CD8-positive, alpha-beta memory T cell (primary cell): Measurements from ENCODE around the gene CIDEB. TPM values are rescaled to one million over a fixed set of nuclear protein-coding genes. Genes with fewer than 3 reads are reported as not detected.

ENCODE experiments used
- CTCF ChIA-PET: fragments of 350-600 bp; sonication (Branson Sonifier 250); formaldehyde crosslinking; loops from one replicate; lab custom pipeline; 2021; ENCODE audit warnings: antibody characterized with exemption; lab: Charles Lee
- POLR2A ChIA-PET: fragments of 350-600 bp; sonication (Branson Sonifier 250); formaldehyde crosslinking; loops from one replicate; lab custom pipeline; 2021; ENCODE audit warnings: antibody characterized with exemption; lab: Charles Lee
- DNase-seq, 5 donors: peaks; one replicate each; pipeline versions ENCODE4 v3.0.0 to v3.0.0-alpha.2; 2020 to 2022; ENCODE audit warnings: mixed read lengths in 1 of 5
- H3K27ac ChIP-seq: one replicate; pipeline ENCODE4 v1.7.0; 2013; ENCODE audit warnings: low read depth, mild to moderate bottlenecking, low read length, moderate library complexity
- H3K27me3 ChIP-seq: 2 replicates; pipeline ENCODE4 v1.7.0; 2013; ENCODE audit warnings: low read length, mild to moderate bottlenecking; ENCODE audit not compliant: insufficient read depth, poor library complexity, severe bottlenecking
- H3K36me3 ChIP-seq: 2 replicates; pipeline ENCODE4 v1.7.0; 2013; ENCODE audit warnings: mild to moderate bottlenecking, low read length, moderate library complexity; ENCODE audit not compliant: insufficient read depth
- H3K4me1 ChIP-seq: 2 replicates; pipeline ENCODE4 v1.7.0; 2013; ENCODE audit warnings: mild to moderate bottlenecking, low read length, moderate library complexity; ENCODE audit not compliant: insufficient read depth
- H3K4me3 ChIP-seq: 2 replicates; pipeline ENCODE4 v1.7.0; 2013; ENCODE audit warnings: mild to moderate bottlenecking, low read length
- H3K9me3 ChIP-seq: 2 replicates; pipeline ENCODE4 v1.7.0; 2013; ENCODE audit warnings: mild to moderate bottlenecking, low read length
- H3K27ac Mint-ChIP-seq, 8 donors: one replicate each; pipeline ENCODE4 v1.8.0; 2020 to 2021; ENCODE audit warnings: mixed read lengths in 8 of 8, mild to moderate bottlenecking in 6 of 8, inconsistent platforms in 3 of 8, moderate library complexity in 3 of 8
- H3K27me3 Mint-ChIP-seq, 2 donors: one replicate each; pipeline ENCODE4 v1.8.0; 2020 to 2021; ENCODE audit warnings: mixed read lengths in 2 of 2, mild to moderate bottlenecking in 1 of 2, moderate library complexity in 1 of 2
- H3K36me3 Mint-ChIP-seq, 3 donors: one replicate each; pipeline ENCODE4 v1.8.0; 2020 to 2021; ENCODE audit warnings: mixed read lengths in 3 of 3, inconsistent platforms in 1 of 3, mild to moderate bottlenecking in 1 of 3
- H3K4me1 Mint-ChIP-seq, 3 donors: one replicate each; pipeline ENCODE4 v1.8.0; 2020 to 2021; ENCODE audit warnings: mixed read lengths in 3 of 3, inconsistent platforms in 1 of 3, mild to moderate bottlenecking in 1 of 3
- H3K4me3 Mint-ChIP-seq, 7 donors: one replicate each; pipeline ENCODE4 v1.8.0; 2020 to 2021; ENCODE audit warnings: mixed read lengths in 7 of 7, mild to moderate bottlenecking in 6 of 7, moderate library complexity in 4 of 7, inconsistent platforms in 2 of 7
- H3K9me3 Mint-ChIP-seq, 5 donors: one replicate each; pipeline ENCODE4 v1.8.0; 2020 to 2022; ENCODE audit warnings: mixed read lengths in 5 of 5, mild to moderate bottlenecking in 3 of 5, moderate library complexity in 2 of 5, inconsistent platforms in 1 of 5
- polyA plus RNA-seq: library from polyadenylated mRNA; unstranded; fragments of 300-500 nt; fragmentation: Illumina TruSeq; gene quantifications from one replicate; pipeline ENCODE4 v1.2.3, GENCODE V29; 2021
- total RNA-seq, 2 experiments: library from RNA; stranded (reverse); gene quantifications; one replicate each; pipeline ENCODE4 v1.2.3, GENCODE V29; 2021

Gene CIDEB
- total and polyA plus RNA-seq, 3 experiments from 2014 or later, result 12.4 to 27.5 (median 12.7) TPM

DNA sequence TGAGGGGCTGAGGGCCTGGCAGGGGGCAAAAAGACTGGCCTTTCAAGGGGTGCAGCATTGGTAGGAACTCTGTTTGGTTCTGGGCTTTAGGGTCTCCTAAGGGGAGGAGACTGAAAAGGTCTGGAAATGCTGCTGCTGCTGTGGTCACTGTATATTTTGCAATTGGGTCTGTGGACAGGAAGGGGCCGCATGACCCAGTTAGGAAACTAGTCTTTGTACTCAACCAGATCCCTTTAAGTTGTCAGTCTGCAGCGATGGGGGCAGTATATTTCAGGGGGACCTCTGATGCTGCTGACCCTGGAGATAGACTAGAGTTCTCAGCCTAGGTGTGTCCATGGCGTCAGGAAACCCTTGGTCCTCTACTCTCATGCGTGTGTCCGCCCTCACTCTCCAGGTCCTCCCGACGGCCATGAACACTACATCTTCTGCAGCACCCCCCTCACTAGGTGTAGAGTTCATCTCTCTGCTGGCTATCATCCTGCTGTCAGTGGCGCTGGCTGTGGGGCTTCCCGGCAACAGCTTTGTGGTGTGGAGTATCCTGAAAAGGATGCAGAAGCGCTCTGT, 7.5 kb upstream of the CIDEB start:
- Mint-ChIP-seq H3K4me3 (peak overlapping the region in 4 of 7 donors; percentile 61 to 88 (median 76)), H3K27ac (peak overlapping the region in 6 of 8 donors; percentile 51 to 97 (median 90)), H3K36me3 (peaks cover 0 to 2% (median 2%) of the 10 kb centered on the region in 3 donors), H3K9me3 (no peaks in the 10 kb centered on the region), H3K4me1 (peaks cover 47 to 54% (median 51%) of the 10 kb centered on the region in 3 donors), H3K27me3 (peaks cover 2 to 4% of the 10 kb centered on the region in 2 donors)
- no peak overlapping the region for H3K27ac ChIP-seq
- ChIA-PET CTCF (interaction anchor here (17.7 kb wide), 1 partner anchor 13 kb away, joined by 265 read pairs; the partner anchor contains the start of gene ADCY4), POLR2A (no interaction called here)
- no peak for DNase-seq
- no peaks in the 10 kb centered on the region for H3K27me3 ChIP-seq
- H3K4me1 ChIP-seq, result peaks cover 43% of the 10 kb centered on the region
- no peaks in the 10 kb centered on the region for H3K9me3 ChIP-seq
- H3K4me3 ChIP-seq, result no peak overlapping the region
- H3K36me3 ChIP-seq, result no peaks in the 10 kb centered on the region

DNA sequence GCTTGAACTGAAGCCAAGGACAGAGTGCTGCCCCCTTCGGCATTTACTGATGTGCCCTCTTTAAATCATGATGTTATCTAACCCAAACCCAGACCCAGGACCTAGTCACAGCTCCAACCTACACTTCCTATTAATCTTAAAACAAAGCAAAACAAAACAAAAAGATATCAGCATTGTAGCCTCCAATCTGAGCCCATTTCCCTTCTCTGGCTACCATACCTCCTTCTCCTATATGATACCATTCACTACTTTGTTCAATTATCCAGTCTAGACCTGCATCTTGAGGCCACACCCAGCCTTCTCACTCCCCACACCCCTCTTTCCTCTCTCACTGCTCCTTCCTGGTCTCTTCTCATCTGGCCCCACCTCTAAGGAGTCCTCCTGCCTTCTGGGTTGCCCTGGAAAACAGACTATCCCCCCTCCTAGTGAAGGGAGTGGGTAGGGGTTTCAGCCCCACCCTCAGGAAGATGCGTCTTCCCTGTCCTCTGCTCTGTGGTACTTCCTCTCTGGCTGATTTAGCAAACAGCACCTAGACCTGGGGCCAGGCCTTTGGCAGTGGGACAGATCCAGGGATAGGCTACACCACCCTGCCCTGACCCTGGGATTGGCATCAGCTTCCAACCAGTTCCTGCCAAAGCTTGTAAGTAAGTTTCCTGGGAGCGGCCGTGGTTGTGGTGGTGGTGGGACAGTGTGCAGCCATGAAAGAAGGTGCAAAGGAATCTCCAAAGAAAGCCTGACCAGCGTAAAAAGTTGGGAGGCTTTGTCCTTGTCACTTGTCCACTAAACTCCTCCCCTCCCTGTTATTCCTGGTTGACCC, 6.8 kb upstream of the CIDEB start:
- Mint-ChIP-seq H3K27ac (peak overlapping the region; percentile 89 to 99 (median 93)), H3K36me3 (peaks cover 0 to 2% (median 2%) of the 10 kb centered on the region in 3 donors), H3K4me1 (peaks cover 55 to 61% (median 57%) of the 10 kb centered on the region in 3 donors), H3K9me3 (no peaks in the 10 kb centered on the region), H3K4me3 (peak overlapping the region in 6 of 7 donors; percentile 65 to 89 (median 86)), H3K27me3 (peaks cover 0 to 2% of the 10 kb centered on the region in 2 donors)
- H3K27me3 ChIP-seq, result no peaks in the 10 kb centered on the region
- CTCF ChIA-PET, result interaction anchor here (17.7 kb wide), 1 partner anchor 14 kb away, joined by 265 read pairs; the partner anchor contains the start of gene ADCY4
- no peak overlapping the region for H3K27ac ChIP-seq
- H3K4me1 ChIP-seq, result peaks cover 51% of the 10 kb centered on the region
- DNase-seq, result no peak
- peak overlapping the region; percentile 33 for H3K4me3 ChIP-seq
- H3K36me3 ChIP-seq, result no peaks in the 10 kb centered on the region
- no peaks in the 10 kb centered on the region for H3K9me3 ChIP-seq
- POLR2A ChIA-PET, result interaction anchor here (1.0 to 1.7 kb wide), 2 partner anchors 14 to 128 kb away, joined by 3 to 5 read pairs; partner anchors contain the start of genes NOP9 and SDR39U1

DNA sequence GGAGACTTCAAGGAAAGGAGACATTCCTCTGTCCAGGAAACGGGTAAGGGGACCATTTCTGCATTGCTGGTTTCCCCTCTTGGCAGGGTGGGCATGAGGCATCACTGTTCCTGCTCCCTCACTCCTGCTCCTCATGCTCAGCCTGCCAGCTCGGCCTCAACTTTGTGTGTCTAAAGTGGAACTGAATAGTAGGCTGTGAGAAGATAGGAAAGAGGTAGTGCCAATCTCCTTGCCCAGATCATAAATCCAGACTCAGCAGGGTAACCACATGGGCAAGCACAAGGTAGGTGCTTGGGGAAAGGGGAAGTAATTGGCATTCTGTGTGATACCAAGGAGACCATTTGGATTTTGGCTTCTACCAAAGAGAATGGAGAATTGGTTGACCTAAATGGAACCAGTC, 6.1 kb upstream of the CIDEB start:
- DNase-seq, result no peak
- Histone ChIP-seq H3K27me3 (no peaks in the 10 kb centered on the region), H3K27ac (no peak overlapping the region), H3K4me1 (peaks cover 57% of the 10 kb centered on the region), H3K9me3 (no peaks in the 10 kb centered on the region), H3K4me3 (peak overlapping the region; percentile 33), H3K36me3 (no peaks in the 10 kb centered on the region)
- ChIA-PET CTCF (interaction anchor here (4.3 to 17.7 kb wide), 2 partner anchors 15 to 43 kb away, joined by 20 to 265 read pairs; partner anchors contain the start of genes ADCY4 and RABGGTA), POLR2A (interaction anchor here (0.7 to 1.7 kb wide), 4 partner anchors 12 to 128 kb away, joined by 3 to 5 read pairs (median 3); partner anchors contain the start of genes NOP9 and SDR39U1)
- Mint-ChIP-seq H3K36me3 (peaks cover 0 to 3% (median 2%) of the 10 kb centered on the region in 3 donors), H3K9me3 (no peaks in the 10 kb centered on the region), H3K4me1 (peaks cover 61 to 68% (median 62%) of the 10 kb centered on the region in 3 donors), H3K27ac (peak overlapping the region; percentile 82 to 99 (median 93)), H3K4me3 (peak overlapping the region; percentile 65 to 89 (median 87)), H3K27me3 (peaks cover 0 to 2% of the 10 kb centered on the region in 2 donors)

DNA sequence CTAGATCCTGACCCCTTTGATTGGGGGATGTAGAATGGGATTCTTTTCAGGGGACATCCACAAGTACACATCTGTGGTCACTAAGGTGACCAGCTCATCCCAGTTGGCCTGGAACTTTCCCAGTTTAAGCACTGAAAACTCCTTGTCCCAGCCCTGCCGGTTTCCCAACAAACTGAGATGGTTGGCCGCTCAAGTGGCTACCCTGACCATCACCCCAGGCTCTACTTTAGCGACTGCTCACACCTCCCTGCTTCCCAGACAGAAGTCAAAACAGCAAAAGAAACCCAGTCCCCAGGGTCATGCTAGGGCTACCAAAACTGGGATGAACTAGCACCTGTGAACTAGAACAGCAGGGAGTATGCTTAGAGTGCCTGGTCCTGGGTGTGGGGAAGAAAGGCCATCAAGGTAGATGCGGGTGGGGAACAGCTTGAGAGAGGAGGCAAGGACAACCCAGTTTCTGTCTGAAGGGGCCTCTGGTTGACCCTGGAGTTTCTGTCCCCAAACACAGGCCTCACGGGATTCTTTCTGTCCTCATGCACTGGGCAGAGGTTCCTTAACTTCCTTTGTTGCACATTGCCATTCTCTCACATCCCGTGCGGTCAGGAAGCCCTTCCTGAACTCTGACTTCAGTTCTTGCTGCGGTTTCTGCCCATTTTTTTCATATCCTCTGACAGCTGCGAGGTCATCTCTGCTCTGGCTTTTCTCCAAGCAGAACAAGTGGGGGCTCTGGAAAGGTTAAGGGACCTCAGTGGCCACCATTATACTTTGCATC, 5.1 kb upstream of the CIDEB start:
- Mint-ChIP-seq H3K27me3 (peaks cover 0 to 2% of the 10 kb centered on the region in 2 donors), H3K4me1 (peaks cover 68 to 76% (median 69%) of the 10 kb centered on the region in 3 donors), H3K27ac (peak overlapping the region; percentile 89 to 99 (median 94)), H3K36me3 (peaks cover 0 to 7% (median 6%) of the 10 kb centered on the region in 3 donors), H3K9me3 (no peaks in the 10 kb centered on the region), H3K4me3 (peak overlapping the region; percentile 79 to 89 (median 87))
- DNase-seq, result peak in 3 of 5 donors; percentile 44 to 65 (median 61)
- Histone ChIP-seq H3K4me3 (no peak overlapping the region), H3K36me3 (no peaks in the 10 kb centered on the region), H3K9me3 (no peaks in the 10 kb centered on the region), H3K27me3 (no peaks in the 10 kb centered on the region), H3K4me1 (peaks cover 63% of the 10 kb centered on the region), H3K27ac (peak overlapping the region; percentile 69)
- ChIA-PET CTCF (interaction anchor here (4.3 to 17.7 kb wide), 4 partner anchors 13 to 70 kb away, joined by 20 to 265 read pairs (median 119); partner anchors contain the start of genes ADCY4, DHRS1, NOP9 and RABGGTA), POLR2A (interaction anchor here (0.7 to 3.5 kb wide), 6 partner anchors 13 to 118 kb away, joined by 3 to 26 read pairs (median 4); partner anchors contain the start of genes CBLN3, KHNYN, NOP9 and TINF2)

DNA sequence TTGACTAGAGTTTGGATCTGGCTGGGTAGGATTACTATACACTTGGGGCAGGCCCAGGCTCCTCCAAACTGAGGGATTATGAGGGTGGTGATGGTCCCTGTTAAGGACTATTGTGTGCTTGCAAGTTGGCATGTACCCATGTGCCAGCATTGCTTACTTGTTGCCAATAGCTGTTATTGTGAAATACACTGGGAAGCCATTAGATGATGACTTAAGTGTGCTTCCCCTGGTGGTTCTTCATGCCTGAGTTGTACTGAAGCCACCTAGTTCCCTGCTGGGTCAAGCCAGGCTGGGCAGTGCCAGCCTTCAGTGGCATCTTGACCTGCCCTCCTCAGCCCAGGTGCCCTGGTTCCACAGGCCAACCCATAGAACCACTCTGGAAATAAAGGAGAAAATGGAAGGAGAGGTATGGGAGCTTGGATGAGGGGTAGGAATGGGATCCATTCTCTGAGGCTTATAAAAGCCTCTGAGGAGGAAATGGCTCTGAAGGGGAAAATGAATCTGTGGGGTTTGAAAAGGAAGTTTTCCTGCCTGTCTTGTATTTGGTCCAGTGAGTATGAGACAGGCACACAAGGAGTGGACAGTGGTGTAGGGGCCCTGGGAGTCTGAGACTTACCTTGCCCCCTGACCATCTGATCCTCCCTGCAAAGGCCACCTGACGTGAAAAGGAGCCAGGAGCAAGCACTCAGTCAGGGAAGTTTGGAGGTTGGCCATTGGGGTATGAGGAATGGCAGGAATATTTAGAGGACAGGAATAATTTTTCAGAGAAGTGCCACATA, 4.2 kb upstream of the CIDEB start:
- peak overlapping the region; percentile 69 for H3K27ac ChIP-seq
- Mint-ChIP-seq H3K36me3 (peaks cover 0 to 14% (median 6%) of the 10 kb centered on the region in 3 donors), H3K4me3 (peak overlapping the region; percentile 79 to 89 (median 86)), H3K4me1 (peaks cover 68 to 77% (median 71%) of the 10 kb centered on the region in 3 donors), H3K27ac (peak overlapping the region; percentile 89 to 99 (median 94)), H3K9me3 (no peaks in the 10 kb centered on the region), H3K27me3 (peaks cover 0 to 2% of the 10 kb centered on the region in 2 donors)
- peak in 1 of 5 donors; percentile 18 for DNase-seq
- peaks cover 66% of the 10 kb centered on the region for H3K4me1 ChIP-seq
- H3K4me3 ChIP-seq, result peak overlapping the region; percentile 58
- H3K27me3 ChIP-seq, result no peaks in the 10 kb centered on the region
- no peaks in the 10 kb centered on the region for H3K36me3 ChIP-seq
- CTCF ChIA-PET, result interaction anchor here (0.9 to 17.7 kb wide), 9 partner anchors 12 to 125 kb away, joined by 3 to 265 read pairs (median 13); partner anchors contain the start of genes ADCY4, DHRS1, MDP1 and NOP9
- no peaks in the 10 kb centered on the region for H3K9me3 ChIP-seq
- POLR2A ChIA-PET, result interaction anchor here (0.9 to 3.5 kb wide), 7 partner anchors 10 to 197 kb away, joined by 4 to 26 read pairs (median 8); partner anchors contain the start of genes CBLN3, DCAF11, KHNYN and NRL

DNA sequence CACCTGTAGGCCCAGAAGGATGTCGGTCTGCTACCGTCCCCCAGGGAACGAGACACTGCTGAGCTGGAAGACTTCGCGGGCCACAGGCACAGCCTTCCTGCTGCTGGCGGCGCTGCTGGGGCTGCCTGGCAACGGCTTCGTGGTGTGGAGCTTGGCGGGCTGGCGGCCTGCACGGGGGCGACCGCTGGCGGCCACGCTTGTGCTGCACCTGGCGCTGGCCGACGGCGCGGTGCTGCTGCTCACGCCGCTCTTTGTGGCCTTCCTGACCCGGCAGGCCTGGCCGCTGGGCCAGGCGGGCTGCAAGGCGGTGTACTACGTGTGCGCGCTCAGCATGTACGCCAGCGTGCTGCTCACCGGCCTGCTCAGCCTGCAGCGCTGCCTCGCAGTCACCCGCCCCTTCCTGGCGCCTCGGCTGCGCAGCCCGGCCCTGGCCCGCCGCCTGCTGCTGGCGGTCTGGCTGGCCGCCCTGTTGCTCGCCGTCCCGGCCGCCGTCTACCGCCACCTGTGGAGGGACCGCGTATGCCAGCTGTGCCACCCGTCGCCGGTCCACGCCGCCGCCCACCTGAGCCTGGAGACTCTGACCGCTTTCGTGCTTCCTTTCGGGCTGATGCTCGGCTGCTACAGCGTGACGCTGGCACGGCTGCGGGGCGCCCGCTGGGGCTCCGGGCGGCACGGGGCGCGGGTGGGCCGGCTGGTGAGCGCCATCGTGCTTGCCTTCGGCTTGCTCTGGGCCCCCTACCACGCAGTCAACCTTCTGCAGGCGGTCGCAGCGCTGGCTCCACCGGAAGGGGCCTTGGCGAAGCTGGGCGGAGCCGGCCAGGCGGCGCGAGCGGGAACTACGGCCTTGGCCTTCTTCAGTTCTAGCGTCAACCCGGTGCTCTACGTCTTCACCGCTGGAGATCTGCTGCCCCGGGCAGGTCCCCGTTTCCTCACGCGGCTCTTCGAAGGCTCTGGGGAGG, 3.1 kb upstream of the CIDEB start, which contains the start of gene LTB4R:
TSS of gene LTB4R (plus strand) at position 857 of the 959 bp plus-strand sequence. CDS start 4,150 bp downstream, outside the sequence.
- H3K27me3 Mint-ChIP-seq, result peaks cover 0 to 2% of the 10 kb centered on the region in 2 donors
- Histone ChIP-seq H3K9me3 (no peaks in the 10 kb centered on the region), H3K4me1 (peaks cover 66% of the 10 kb centered on the region), H3K36me3 (peaks cover 10% of the 10 kb centered on the region), H3K4me3 (peak within 1 kb of the TSS; percentile 58), H3K27me3 (no peaks in the 10 kb centered on the region), H3K27ac (peak within 1 kb of the TSS; percentile 69)
- H3K9me3 Mint-ChIP-seq, result no peaks in the 10 kb centered on the region
- H3K36me3 Mint-ChIP-seq, result peaks cover 0 to 25% (median 10%) of the 10 kb centered on the region in 3 donors
- peak within 1 kb of the TSS; percentile 79 to 89 (median 86) for H3K4me3 Mint-ChIP-seq
- peak within 1 kb of the TSS; percentile 89 to 99 (median 96) for H3K27ac Mint-ChIP-seq
- DNase-seq, result peak; percentile 56 to 82 (median 74)
- CTCF ChIA-PET, result interaction anchor here (0.9 to 17.7 kb wide), 16 partner anchors 8 to 126 kb away, joined by 3 to 265 read pairs (median 5); partner anchors contain the start of genes ADCY4, CBLN3, DHRS1 and KHNYN
- POLR2A ChIA-PET, result interaction anchor here (0.6 to 3.5 kb wide), 10 partner anchors 9 to 196 kb away, joined by 3 to 26 read pairs (median 8); partner anchors contain the start of genes CBLN3, DCAF11, DHRS1 and KHNYN
- H3K4me1 Mint-ChIP-seq, result peaks cover 68 to 77% (median 71%) of the 10 kb centered on the region in 3 donors
